Activated CD8-positive, alpha-beta memory T cell treated with anti-CD3 and anti-CD28 coated beads for 1 hour (primary cell): Measurements from ENCODE around the gene TADA1.
"Not testable (repeated sequence)": the region's sequence is repeated elsewhere in the genome, so short reads cannot be mapped to it uniquely, and the experiment has no call there.

ENCODE experiments used
- DNase-seq, 2 donors: peaks; one replicate each; pipeline ENCODE4 v3.0.0-alpha.2; 2020; ENCODE audit warnings: low read depth in 1 of 2; ENCODE audit errors: extremely low read depth in 1 of 2

Gene TADA1

GRCh38 chr1:166844791-166845190 is 31.3 kb downstream of the TADA1 start:
- no peak for DNase-seq

GRCh38 chr1:166843769-166844596 is 32.1 kb downstream of the TADA1 start:
- no peak for DNase-seq

GRCh38 chr1:166843322-166843721 is 32.7 kb downstream of the TADA1 start:
- DNase-seq: no peak

- no peak for DNase-seq
These were observed 35.5 kb downstream of the TADA1 start for GRCh38 chr1:166840309-166841274.

GRCh38 chr1:166839600-166840308 is 36.3 kb downstream of the TADA1 start:
- DNase-seq: peak; percentile 4 to 32

DNA sequence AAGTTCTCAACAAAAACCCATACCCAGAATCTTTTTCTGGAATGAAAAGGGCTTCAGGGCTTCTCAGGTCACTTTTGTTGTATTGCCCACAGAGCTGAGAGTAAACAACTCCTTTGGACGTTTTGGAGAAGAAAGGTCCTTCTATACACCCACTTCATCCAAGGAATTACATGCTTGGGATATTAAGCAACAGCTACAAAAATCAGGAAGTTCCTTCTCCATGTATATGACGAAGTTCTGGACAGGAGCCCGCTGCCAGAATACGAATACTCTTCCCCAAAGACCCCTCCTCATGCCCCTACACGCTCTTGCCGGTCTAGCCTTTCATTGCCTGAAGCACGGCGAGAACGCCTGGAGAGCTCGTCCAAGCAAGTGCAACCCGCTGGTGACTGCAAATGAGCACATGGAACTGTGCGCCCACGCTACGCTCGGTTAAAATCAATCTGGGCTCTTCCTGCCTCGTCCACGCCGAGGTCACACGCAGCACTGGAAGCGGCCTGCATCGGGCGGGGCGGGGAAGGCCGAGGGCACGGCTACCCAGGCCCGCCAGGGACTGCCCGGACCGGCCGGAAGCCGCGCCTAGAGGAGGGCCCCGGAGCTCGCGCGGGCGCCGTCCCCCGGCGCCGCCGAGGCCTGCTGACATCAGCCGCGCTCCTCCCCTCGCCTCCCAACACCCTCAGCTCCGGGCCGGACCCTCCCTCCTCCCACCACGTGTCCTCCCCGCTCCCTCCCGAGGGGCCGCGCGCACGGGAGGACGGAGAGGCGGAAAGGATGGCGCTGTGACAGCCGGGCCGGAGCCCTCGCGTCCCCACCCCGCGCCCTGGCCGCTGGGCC is 37.1 kb downstream of the TADA1 start, which contains the start of gene POGK:
POGK (plus strand) TSS at position 710 of the 834 bp plus-strand sequence. CDS start 1,482 bp downstream, outside the sequence.
- peak; percentile 57 to 65 for DNase-seq

GRCh38 chr1:166836733-166837132 is 39.3 kb downstream of the TADA1 start:
- no peak for DNase-seq

DNA sequence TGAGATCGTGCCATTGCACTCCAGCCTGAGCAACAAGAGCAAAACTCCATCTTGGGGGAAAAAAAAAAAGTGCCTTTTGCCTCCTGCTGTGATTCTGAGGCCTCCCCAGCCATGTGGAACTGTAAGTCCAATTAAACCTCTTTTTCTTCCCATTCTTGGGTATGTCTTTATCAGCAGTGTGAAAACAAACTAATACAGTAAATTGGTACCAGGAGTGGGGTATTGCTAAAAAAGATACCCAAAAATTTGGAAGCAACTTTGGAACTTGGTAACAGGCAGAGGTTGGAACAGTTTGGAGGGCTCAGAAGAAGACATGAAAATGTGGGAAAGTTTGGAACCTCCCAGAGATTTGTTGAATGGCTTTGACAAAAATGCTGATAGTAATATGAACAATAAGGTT is 46.3 kb downstream of the TADA1 start:
- DNase-seq: not testable (repeated sequence)

DNA sequence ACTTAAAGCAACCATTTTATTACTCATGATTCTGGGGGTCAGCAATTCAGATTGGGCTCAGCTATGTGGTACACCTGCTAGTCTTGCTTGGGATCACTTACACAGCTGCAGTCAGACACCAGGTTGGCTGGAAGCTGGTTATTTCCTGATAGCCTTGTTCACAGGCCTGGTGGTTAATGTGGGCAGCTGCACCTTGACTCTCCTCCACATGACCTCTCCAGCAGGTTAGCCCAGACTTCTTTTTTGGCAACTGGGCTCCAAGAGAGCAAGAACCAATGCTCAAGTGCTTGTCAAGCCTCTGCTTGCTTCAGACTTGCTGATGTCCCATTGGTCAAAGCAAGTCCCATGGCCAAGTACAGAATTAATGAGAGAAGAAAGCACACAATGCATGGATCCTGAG is 48.6 kb downstream of the TADA1 start:
- DNase-seq: no peak

DNA sequence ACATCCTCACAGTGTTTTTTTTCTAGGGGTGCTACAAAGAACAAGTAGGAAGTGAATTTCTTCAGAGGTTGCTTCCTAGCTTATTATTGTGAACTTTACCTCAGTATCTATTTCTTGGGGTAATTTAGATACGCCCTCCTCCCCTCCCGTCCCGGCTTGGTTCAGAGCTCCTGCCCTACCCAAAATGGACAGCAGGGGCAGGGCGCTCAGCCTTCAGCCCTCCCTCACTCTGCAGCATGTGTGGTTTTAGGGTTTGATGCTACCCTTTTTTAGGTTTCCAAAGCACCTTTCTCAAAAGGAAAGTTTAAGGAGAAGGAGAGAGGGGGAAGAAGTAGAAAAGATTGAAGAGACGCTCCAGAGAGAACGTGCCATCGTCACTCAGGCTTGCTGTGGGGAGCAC is 53.7 kb downstream of the TADA1 start:
- no peak for DNase-seq

GRCh38 chr1:166819974-166820373 is 56.1 kb downstream of the TADA1 start:
- no peak for DNase-seq

DNA sequence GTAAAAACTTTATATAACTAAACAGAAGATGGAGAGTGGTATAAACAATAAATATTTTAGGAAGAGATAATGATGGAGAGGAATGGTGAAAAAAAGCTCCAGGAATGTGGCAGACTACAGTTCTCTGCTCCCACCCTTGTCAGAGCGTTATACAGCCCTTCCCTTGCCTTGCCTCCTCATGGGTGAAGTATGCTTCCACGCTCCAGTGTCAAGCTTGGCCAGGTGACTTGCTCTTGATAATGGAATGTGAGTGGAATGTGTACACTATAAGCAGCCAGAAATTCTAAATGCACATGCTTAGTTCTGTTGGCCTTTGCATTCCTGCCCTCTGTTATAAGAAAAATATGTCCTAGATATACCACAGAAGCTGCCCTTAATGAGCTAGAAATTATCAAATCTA is 61.5 kb downstream of the TADA1 start:
- DNase-seq: no peak

DNA sequence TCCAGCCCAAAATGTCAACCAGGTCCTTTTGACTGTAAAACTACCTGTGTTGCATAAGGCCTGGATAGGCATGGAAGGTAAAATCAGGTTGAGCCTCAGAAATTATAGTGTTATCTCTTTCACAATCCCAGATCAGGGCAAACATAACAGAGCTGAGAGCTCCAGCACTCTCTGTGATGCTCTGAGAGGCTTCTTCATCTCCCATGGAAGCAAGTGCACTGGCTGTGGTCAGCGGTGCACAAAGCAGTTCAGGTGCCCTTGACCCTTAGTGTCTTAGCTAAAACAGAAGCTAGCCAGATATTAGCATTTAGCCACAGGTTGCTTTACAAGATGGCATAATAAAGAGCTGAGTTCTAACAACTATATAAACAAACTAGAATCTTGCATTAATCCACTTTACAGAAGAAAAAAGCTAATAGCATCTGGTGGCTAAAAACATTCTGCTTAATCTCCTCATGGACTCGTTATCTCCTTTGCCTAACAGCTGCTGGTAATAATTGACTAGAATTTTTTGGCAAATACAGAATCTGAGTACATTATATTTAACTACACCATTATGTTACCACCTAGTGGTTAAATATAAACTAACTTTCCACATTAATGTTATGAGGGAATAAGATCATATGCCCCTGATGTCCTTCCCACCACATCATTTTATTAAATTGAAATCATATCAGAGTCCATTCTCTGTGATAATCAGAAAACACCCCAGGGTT is 62.4 kb downstream of the TADA1 start:
- DNase-seq: no peak

DNA sequence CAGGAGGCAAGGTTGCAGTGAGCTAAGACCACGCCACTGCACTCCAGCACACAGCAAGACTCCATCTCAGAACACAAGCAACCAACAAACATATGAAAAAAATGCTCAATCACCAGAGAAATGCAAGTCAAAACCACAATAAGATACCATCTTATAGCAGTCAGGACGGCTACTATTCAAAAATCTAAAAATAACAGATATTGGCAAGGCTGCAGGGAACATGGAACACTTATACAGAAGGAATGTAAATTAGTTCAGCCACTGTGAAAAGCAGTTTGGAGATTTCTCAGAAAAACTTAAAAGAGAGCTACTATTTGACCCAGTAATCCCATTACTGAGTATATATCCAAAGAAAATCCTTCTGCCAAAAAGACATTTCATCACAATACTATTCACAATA is 64.4 kb downstream of the TADA1 start:
- no peak for DNase-seq

GRCh38 chr1:166808952-166809351 is 67.1 kb downstream of the TADA1 start:
- DNase-seq: no peak
